ENCODE data around the gene RABGAP1L.

DNA sequence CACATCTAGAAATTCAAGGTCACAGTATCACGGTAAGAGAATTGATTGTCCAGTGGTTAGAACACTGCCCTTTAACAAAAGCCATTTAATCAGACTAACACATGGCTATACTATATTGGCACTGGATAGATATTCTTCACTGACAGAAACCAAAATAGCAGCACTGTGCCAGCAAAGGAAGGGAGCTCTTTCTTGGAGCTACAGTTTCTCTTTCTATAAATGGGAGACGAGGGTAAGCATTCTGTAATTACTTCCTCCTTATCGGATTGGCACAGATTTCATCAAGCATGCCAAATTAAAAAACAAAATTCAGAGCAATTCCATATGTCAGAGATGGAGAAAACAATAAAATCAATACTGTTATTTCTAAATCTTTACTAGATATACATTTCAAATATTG, 724.7 kb downstream of the RABGAP1L start:
- TF ChIP-seq, protein P1, sequence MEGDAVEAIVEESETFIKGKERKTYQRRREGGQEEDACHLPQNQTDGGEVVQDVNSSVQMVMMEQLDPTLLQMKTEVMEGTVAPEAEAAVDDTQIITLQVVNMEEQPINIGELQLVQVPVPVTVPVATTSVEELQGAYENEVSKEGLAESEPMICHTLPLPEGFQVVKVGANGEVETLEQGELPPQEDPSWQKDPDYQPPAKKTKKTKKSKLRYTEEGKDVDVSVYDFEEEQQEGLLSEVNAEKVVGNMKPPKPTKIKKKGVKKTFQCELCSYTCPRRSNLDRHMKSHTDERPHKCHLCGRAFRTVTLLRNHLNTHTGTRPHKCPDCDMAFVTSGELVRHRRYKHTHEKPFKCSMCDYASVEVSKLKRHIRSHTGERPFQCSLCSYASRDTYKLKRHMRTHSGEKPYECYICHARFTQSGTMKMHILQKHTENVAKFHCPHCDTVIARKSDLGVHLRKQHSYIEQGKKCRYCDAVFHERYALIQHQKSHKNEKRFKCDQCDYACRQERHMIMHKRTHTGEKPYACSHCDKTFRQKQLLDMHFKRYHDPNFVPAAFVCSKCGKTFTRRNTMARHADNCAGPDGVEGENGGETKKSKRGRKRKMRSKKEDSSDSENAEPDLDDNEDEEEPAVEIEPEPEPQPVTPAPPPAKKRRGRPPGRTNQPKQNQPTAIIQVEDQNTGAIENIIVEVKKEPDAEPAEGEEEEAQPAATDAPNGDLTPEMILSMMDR (IDR thresholded peaks at IDR 0.05; ENCODE audit: low read depth, low read length): no peak
- no peak for TF ChIP-seq EZH2phosphoT487 (IDR thresholded peaks at IDR 0.05; ENCODE audit: low read depth)
